CD4-positive, alpha-beta memory T cell (primary cell): ENCODE measurements around the gene MAG. TPM values are rescaled to one million over a fixed set of nuclear protein-coding genes. Genes with fewer than 3 reads are reported as not detected.
A peak's percentile ranks its signal among the peaks of the same experiment; 100 is the strongest.

Experiments
- CTCF ChIA-PET: fragments of 350-600 bp; sonication (Branson Sonifier 250); formaldehyde crosslinking; loops from one replicate; lab custom pipeline; 2021; ENCODE audit warnings: inconsistent platforms; ENCODE audit not compliant: partially characterized antibody; lab: Charles Lee
- POLR2A ChIA-PET: fragments of 350-600 bp; sonication (Branson Sonifier 250); formaldehyde crosslinking; loops from one replicate; lab custom pipeline; 2021; ENCODE audit not compliant: partially characterized antibody; lab: Charles Lee
- DNase-seq, 5 donors: peaks; one replicate each; pipeline versions ENCODE4 v3.0.0 to v3.0.0-alpha.2; 2020 to 2022; ENCODE audit warnings: mixed read lengths in 1 of 5
- H3K27ac ChIP-seq: one replicate; pipeline ENCODE4 v1.7.0; 2013; ENCODE audit warnings: low read depth, low read length
- H3K27me3 ChIP-seq: 2 replicates; pipeline ENCODE4 v1.7.0; 2013; ENCODE audit warnings: mild to moderate bottlenecking, low read length, moderate library complexity; ENCODE audit not compliant: insufficient read depth
- H3K36me3 ChIP-seq: 2 replicates; pipeline ENCODE4 v1.7.0; 2013; ENCODE audit warnings: mild to moderate bottlenecking, low read length, moderate library complexity; ENCODE audit not compliant: insufficient read depth
- H3K4me1 ChIP-seq: 2 replicates; pipeline ENCODE4 v1.7.0; 2013; ENCODE audit warnings: mild to moderate bottlenecking, low read length, moderate library complexity; ENCODE audit not compliant: insufficient read depth
- H3K4me3 ChIP-seq, 2 donors: one replicate each; pipeline ENCODE4 v1.7.0; 2013; ENCODE audit warnings: low read length in 2 of 2, mild to moderate bottlenecking in 1 of 2
- H3K9me3 ChIP-seq, 2 donors: one replicate each; pipeline ENCODE4 v1.7.0; 2013; ENCODE audit warnings: low read length in 2 of 2, control low read depth in 1 of 2; ENCODE audit not compliant: control insufficient read depth in 1 of 2
- H3K27ac Mint-ChIP-seq, 7 donors: one replicate each; pipeline ENCODE4 v1.8.0; 2020 to 2021; ENCODE audit warnings: mixed read lengths in 7 of 7, mild to moderate bottlenecking in 6 of 7, inconsistent platforms in 3 of 7, moderate library complexity in 3 of 7
- H3K27me3 Mint-ChIP-seq, 2 donors: one replicate each; pipeline ENCODE4 v1.8.0; 2020 to 2021; ENCODE audit warnings: mixed read lengths in 2 of 2
- H3K36me3 Mint-ChIP-seq, 2 donors: one replicate each; pipeline ENCODE4 v1.8.0; 2020 to 2021; ENCODE audit warnings: mixed read lengths in 2 of 2, inconsistent platforms in 1 of 2, mild to moderate bottlenecking in 1 of 2
- H3K4me1 Mint-ChIP-seq, 4 donors: one replicate each; pipeline ENCODE4 v1.8.0; 2020 to 2021; ENCODE audit warnings: mixed read lengths in 4 of 4, mild to moderate bottlenecking in 1 of 4
- H3K4me3 Mint-ChIP-seq, 8 donors: one replicate each; pipeline ENCODE4 v1.8.0; 2020 to 2021; ENCODE audit warnings: mixed read lengths in 8 of 8, mild to moderate bottlenecking in 7 of 8, moderate library complexity in 6 of 8, inconsistent platforms in 3 of 8
- H3K9me3 Mint-ChIP-seq, 8 donors: one replicate each; pipeline ENCODE4 v1.8.0; 2020 to 2021; ENCODE audit warnings: mixed read lengths in 8 of 8, mild to moderate bottlenecking in 5 of 8, inconsistent platforms in 3 of 8, moderate library complexity in 1 of 8
- intact Hi-C: fragments of 100-400 bp; cut with micrococcal nuclease; formaldehyde crosslinking; loops from one replicate; pipeline ENCODE4 v1.15.1; 2023
- polyA plus RNA-seq, 2 donors: library from polyadenylated mRNA; unstranded; fragments of 300-500 nt; fragmentation: Illumina TruSeq; gene quantifications; one replicate each; pipeline ENCODE4 v1.2.3, GENCODE V29; 2021
- total RNA-seq, 2 experiments: library from RNA; stranded (reverse); gene quantifications; one replicate each; pipeline ENCODE4 v1.2.3, GENCODE V29; 2021

MAG gene
- total and polyA plus RNA-seq, 4 experiments from 2014 or later = not detected

DNA sequence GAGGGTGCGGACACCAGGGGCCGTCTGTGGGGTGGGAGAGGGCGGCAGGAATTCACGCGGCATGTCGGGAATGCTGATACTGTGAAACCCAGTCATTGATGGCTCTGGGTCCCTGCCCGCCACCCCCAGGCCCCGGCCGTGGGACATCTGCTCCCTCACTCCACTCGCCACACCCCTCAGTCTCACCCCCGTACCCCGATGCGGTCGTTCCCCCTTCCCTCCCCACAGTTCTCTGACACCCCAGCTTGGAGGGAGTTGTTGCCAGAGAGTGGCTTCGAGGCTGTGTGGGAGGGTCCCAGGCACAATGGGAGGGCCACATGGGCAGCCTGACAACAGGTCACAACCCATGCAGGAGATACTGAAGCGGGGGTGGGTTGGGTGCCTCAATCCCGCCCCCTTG is 1.8 kb downstream of the MAG start:
- CTCF ChIA-PET = no interaction called here
- no peak overlapping the region for H3K27ac Mint-ChIP-seq

DNA sequence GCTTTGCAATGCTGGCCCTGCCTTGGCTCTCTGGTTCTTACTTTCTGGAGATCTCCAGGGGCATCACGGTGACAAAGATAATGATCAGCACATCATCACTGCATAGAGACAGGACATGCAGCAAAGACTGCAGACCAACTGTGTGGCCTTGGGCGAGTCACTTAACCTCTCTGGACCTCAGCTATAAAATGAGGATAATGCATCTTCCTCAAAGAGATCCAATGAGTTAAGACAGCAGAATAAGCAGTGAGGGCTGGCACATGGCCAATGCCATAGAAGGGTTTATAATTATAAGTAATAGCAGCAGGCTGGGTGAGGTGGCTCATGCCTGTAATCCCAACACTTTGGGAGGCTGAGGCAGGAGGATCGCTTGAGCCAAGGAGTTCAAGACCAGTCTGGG is 2.4 kb downstream of the MAG start:
- Mint-ChIP-seq H3K27ac (no peak overlapping the region), H3K4me1 (peaks cover 0 to 8% (median 5%) of the 10 kb centered on the region in 4 donors), H3K36me3 (no peaks in the 10 kb centered on the region), H3K9me3 (no peaks in the 10 kb centered on the region), H3K4me3 (no peak overlapping the region), H3K27me3 (no peaks in the 10 kb centered on the region)
- H3K4me1 ChIP-seq = peaks cover 14% of the 10 kb centered on the region
- no peaks in the 10 kb centered on the region for H3K9me3 ChIP-seq
- ChIA-PET CTCF (no interaction called here), POLR2A (no interaction called here)
- no peaks in the 10 kb centered on the region for H3K36me3 ChIP-seq
- no peaks in the 10 kb centered on the region for H3K27me3 ChIP-seq
- H3K4me3 ChIP-seq = no peak overlapping the region
- DNase-seq = no peak
- intact Hi-C loops = no loop called here
- H3K27ac ChIP-seq = no peak overlapping the region

More for the DNA sequence above, 1.8 kb downstream of the MAG start:
- peaks cover 14% of the 10 kb centered on the region for H3K4me1 ChIP-seq
- POLR2A ChIA-PET = no interaction called here
- Mint-ChIP-seq H3K36me3 (no peaks in the 10 kb centered on the region), H3K27me3 (no peaks in the 10 kb centered on the region), H3K4me1 (peaks cover 0 to 8% (median 5%) of the 10 kb centered on the region in 4 donors), H3K4me3 (no peak overlapping the region), H3K9me3 (no peaks in the 10 kb centered on the region)
- DNase-seq = no peak
- no peaks in the 10 kb centered on the region for H3K36me3 ChIP-seq
- intact Hi-C loops = no loop called here
- no peaks in the 10 kb centered on the region for H3K27me3 ChIP-seq
- no peaks in the 10 kb centered on the region for H3K9me3 ChIP-seq
- H3K4me3 ChIP-seq = no peak overlapping the region
- H3K27ac ChIP-seq = no peak overlapping the region

DNA sequence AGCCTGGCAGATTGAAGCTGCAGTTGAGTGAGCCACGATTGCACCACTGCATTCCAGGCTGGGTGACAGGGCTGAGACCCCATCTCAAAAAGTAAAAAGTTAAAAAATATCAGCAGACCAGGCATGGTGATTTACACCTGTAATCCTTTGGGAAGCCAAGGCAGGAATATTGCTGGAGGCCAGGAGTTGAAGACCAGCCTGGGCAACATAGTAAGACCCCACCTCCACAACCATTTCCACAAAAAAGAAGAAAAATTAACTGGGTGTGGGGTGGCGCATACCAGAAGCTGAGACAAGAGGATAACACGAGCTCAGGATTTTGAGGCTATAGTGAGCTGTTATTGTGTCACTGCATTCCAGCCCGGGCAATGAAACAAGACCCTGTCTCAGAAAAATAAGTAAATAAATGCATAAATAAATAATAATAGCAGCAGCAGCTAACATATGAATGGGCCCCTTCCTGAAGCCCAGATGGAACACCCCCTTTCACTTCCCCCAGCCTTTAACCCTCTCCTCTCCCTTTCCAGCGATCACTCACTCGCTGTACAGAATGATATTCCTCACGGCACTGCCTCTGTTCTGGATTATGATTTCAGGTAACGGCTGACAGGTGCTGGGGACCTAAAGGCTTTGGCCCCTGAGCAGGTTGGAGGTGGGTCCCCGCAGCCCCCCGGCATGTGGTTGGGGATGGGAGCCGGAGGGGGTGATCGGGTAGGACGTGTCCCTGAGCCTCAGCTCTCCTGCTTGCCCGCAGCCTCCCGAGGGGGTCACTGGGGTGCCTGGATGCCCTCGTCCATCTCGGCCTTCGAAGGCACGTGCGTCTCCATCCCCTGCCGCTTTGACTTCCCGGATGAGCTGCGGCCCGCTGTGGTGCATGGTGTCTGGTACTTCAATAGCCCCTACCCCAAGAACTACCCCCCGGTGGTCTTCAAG is 3.2 kb downstream of the MAG start:
- Histone ChIP-seq H3K36me3 (no peaks in the 10 kb centered on the region), H3K9me3 (no peaks in the 10 kb centered on the region), H3K27me3 (no peaks in the 10 kb centered on the region), H3K27ac (no peak overlapping the region), H3K4me1 (peaks cover 14% of the 10 kb centered on the region), H3K4me3 (no peak overlapping the region)
- Mint-ChIP-seq H3K4me3 (peak overlapping the region in 4 of 8 donors; percentile 8 to 25 (median 23)), H3K9me3 (no peaks in the 10 kb centered on the region), H3K36me3 (no peaks in the 10 kb centered on the region), H3K27me3 (no peaks in the 10 kb centered on the region), H3K4me1 (peaks cover 0 to 8% (median 5%) of the 10 kb centered on the region in 4 donors), H3K27ac (no peak overlapping the region)
- intact Hi-C loops = no loop called here
- no peak for DNase-seq
- POLR2A ChIA-PET = no interaction called here
- CTCF ChIA-PET = no interaction called here

DNA sequence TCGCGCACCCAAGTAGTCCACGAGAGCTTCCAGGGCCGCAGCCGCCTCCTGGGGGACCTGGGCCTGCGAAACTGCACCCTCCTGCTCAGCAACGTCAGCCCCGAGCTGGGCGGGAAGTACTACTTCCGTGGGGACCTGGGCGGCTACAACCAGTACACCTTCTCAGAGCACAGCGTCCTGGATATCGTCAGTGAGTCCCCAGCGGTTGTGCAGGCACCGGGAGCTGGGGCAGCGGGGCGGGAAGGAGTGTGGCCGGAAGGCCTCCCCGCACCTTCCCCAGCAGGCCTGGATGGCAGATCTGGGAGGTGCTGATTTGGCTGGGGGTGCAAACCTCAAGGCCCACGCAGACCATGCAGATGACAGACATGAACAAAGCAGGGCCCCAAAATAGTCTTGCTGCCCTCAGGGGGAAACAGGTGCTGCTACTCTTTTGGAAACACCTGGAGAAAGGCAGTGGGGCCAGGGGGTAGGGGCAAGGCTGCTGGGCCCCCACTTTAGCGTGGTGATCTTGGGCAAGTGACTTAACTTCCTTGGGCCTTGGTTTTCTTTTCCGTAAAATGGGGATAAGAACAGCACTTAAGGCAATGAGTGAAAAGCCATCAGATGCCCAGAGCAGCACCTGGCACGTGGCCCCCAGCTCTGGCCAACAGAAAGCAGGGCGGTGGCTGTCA is 4.0 kb downstream of the MAG start:
- no peaks in the 10 kb centered on the region for H3K9me3 Mint-ChIP-seq
- H3K36me3 Mint-ChIP-seq = no peaks in the 10 kb centered on the region
- Histone ChIP-seq H3K27me3 (no peaks in the 10 kb centered on the region), H3K4me3 (no peak overlapping the region), H3K9me3 (no peaks in the 10 kb centered on the region), H3K27ac (no peak overlapping the region), H3K4me1 (peaks cover 14% of the 10 kb centered on the region), H3K36me3 (no peaks in the 10 kb centered on the region)
- H3K27ac Mint-ChIP-seq = peak overlapping the region in 2 of 7 donors; percentile 52 to 59
- no peaks in the 10 kb centered on the region for H3K27me3 Mint-ChIP-seq
- DNase-seq = peak in 4 of 5 donors; percentile 28 to 40 (median 36)
- H3K4me3 Mint-ChIP-seq = peak overlapping the region in 4 of 8 donors; percentile 21 to 34 (median 25)
- H3K4me1 Mint-ChIP-seq = peaks cover 0 to 8% (median 5%) of the 10 kb centered on the region in 4 donors
- POLR2A ChIA-PET = no interaction called here
- CTCF ChIA-PET = no interaction called here
- intact Hi-C loops = no loop called here

GRCh38 chr19:35296644-35297514 is 4.9 kb downstream of the MAG start:
- no peak overlapping the region for H3K27ac Mint-ChIP-seq
- no peaks in the 10 kb centered on the region for H3K36me3 ChIP-seq

DNA sequence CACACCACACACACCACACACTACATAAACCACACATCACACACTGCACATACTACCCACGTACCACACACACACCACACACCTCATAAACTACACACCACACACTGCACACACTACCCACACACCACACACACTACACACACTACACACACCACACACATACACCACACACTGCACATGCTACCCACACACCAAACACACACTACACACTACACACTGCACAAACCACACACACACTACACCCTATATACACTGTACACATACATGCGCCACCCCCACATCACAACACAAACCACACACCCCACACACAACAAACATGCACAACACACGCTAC is 5.5 kb downstream of the MAG start:
- H3K27me3 Mint-ChIP-seq = no peaks in the 10 kb centered on the region

More at GRCh38 chr19:35296644-35297514, 4.9 kb downstream of the MAG start:
- Mint-ChIP-seq H3K9me3 (no peaks in the 10 kb centered on the region), H3K4me3 (no peak overlapping the region), H3K27me3 (no peaks in the 10 kb centered on the region), H3K36me3 (no peaks in the 10 kb centered on the region), H3K4me1 (peaks cover 0 to 8% (median 5%) of the 10 kb centered on the region in 4 donors)
- no peaks in the 10 kb centered on the region for H3K9me3 ChIP-seq
- DNase-seq = no peak
- no peak overlapping the region for H3K4me3 ChIP-seq
- H3K27ac ChIP-seq = no peak overlapping the region
- peaks cover 14% of the 10 kb centered on the region for H3K4me1 ChIP-seq
- no peaks in the 10 kb centered on the region for H3K27me3 ChIP-seq
- intact Hi-C loops = no loop called here
- ChIA-PET POLR2A (no interaction called here), CTCF (no interaction called here)

GRCh38 chr19:35297922-35298321 is 6.0 kb downstream of the MAG start:
- no peak for DNase-seq
- Mint-ChIP-seq H3K36me3 (no peaks in the 10 kb centered on the region), H3K4me1 (peaks cover 0 to 8% (median 5%) of the 10 kb centered on the region in 4 donors), H3K9me3 (no peaks in the 10 kb centered on the region), H3K27ac (no peak overlapping the region), H3K27me3 (no peaks in the 10 kb centered on the region), H3K4me3 (no peak overlapping the region)
- no peaks in the 10 kb centered on the region for H3K9me3 ChIP-seq
- intact Hi-C loops = no loop called here
- peaks cover 14% of the 10 kb centered on the region for H3K4me1 ChIP-seq
- no peaks in the 10 kb centered on the region for H3K36me3 ChIP-seq
- no peak overlapping the region for H3K27ac ChIP-seq
- ChIA-PET POLR2A (no interaction called here), CTCF (no interaction called here)
- H3K27me3 ChIP-seq = no peaks in the 10 kb centered on the region
- H3K4me3 ChIP-seq = no peak overlapping the region

More for the DNA sequence above, 5.5 kb downstream of the MAG start:
- POLR2A ChIA-PET = no interaction called here
- no peak overlapping the region for H3K4me3 ChIP-seq
- Mint-ChIP-seq H3K27ac (no peak overlapping the region), H3K36me3 (no peaks in the 10 kb centered on the region), H3K4me1 (peaks cover 0 to 8% (median 5%) of the 10 kb centered on the region in 4 donors), H3K9me3 (no peaks in the 10 kb centered on the region), H3K4me3 (no peak overlapping the region)
- CTCF ChIA-PET = no interaction called here
- no peaks in the 10 kb centered on the region for H3K9me3 ChIP-seq
- no peaks in the 10 kb centered on the region for H3K27me3 ChIP-seq
- intact Hi-C loops = no loop called here
- no peaks in the 10 kb centered on the region for H3K36me3 ChIP-seq
- no peak overlapping the region for H3K27ac ChIP-seq
- H3K4me1 ChIP-seq = peaks cover 14% of the 10 kb centered on the region
- no peak for DNase-seq
